Measurements from ENCODE around the gene GATA6.

The GATA6 gene

GRCh38 chr18:22169011-22169888 is at the start of gene GATA6:
GATA6 (plus strand) TSS chr18:22169589; CDS start chr18:22171145, 1,556 bp downstream.
- FAIRE-seq = no peak

- FAIRE-seq = no peak
Observed at GRCh38 chr18:22124970-22125369, 44.4 kb upstream of the GATA6 start.

GRCh38 chr18:22128954-22129353 is 40.4 kb upstream of the GATA6 start:
- FAIRE-seq = no peak

- no peak for FAIRE-seq
Observed at GRCh38 chr18:22129778-22130177, 39.6 kb upstream of the GATA6 start.

GRCh38 chr18:22132258-22132657 is 37.1 kb upstream of the GATA6 start:
- no peak for FAIRE-seq

GRCh38 chr18:22132763-22133162 is 36.6 kb upstream of the GATA6 start:
- no peak for FAIRE-seq

- FAIRE-seq = no peak
Observed at GRCh38 chr18:22136395-22136794, 33.0 kb upstream of the GATA6 start.

GRCh38 chr18:22141211-22141610 is 28.2 kb upstream of the GATA6 start:
- no peak for FAIRE-seq

- no peak for FAIRE-seq
Observed at GRCh38 chr18:22143347-22144340, 25.7 kb upstream of the GATA6 start.

- no peak for FAIRE-seq
Observed at GRCh38 chr18:22145160-22145559, 24.2 kb upstream of the GATA6 start.

GRCh38 chr18:22149710-22150109 is 19.7 kb upstream of the GATA6 start:
- no peak for FAIRE-seq

- no peak for FAIRE-seq
Observed at GRCh38 chr18:22152093-22152492, 17.3 kb upstream of the GATA6 start.

GRCh38 chr18:22153428-22153827 is 16.0 kb upstream of the GATA6 start:
- FAIRE-seq = no peak

GRCh38 chr18:22155584-22155983 is 13.8 kb upstream of the GATA6 start:
- no peak for FAIRE-seq

- no peak for FAIRE-seq
Observed at GRCh38 chr18:22159014-22159413, 10.4 kb upstream of the GATA6 start.

GRCh38 chr18:22161090-22161489 is 8.3 kb upstream of the GATA6 start:
- FAIRE-seq = no peak

- no peak for FAIRE-seq
Observed at GRCh38 chr18:22163416-22164161, 5.8 kb upstream of the GATA6 start.

- FAIRE-seq = no peak
Observed at GRCh38 chr18:22164337-22165048, 4.9 kb upstream of the GATA6 start.

GRCh38 chr18:22165049-22165602 is 4.3 kb upstream of the GATA6 start:
- FAIRE-seq = no peak

GRCh38 chr18:22165603-22166068 is 3.8 kb upstream of the GATA6 start:
- FAIRE-seq = no peak

GRCh38 chr18:22166069-22166950 is 3.1 kb upstream of the GATA6 start:
- no peak for FAIRE-seq

All from islet of Langerhans (tissue), 1 donor.